Endothelial cell (in vitro differentiated cells): ENCODE measurements around the gene AUTS2. TPM values are rescaled to one million over a fixed set of nuclear protein-coding genes. Genes with fewer than 3 reads are reported as not detected.

ENCODE experiments used
- DNase-seq: peaks from one replicate; pipeline ENCODE4 v3.0.0; 2021; ENCODE audit warnings: low spot score
- H3K27ac Mint-ChIP-seq: one replicate; pipeline ENCODE4 v1.8.0; 2021; ENCODE audit warnings: mixed read lengths, inconsistent platforms; ENCODE audit not compliant: unreplicated experiment
- H3K27me3 Mint-ChIP-seq: one replicate; pipeline ENCODE4 v1.8.0; 2021; ENCODE audit warnings: mild to moderate bottlenecking, moderate library complexity, mixed read lengths, inconsistent platforms; ENCODE audit not compliant: unreplicated experiment
- H3K36me3 Mint-ChIP-seq: one replicate; pipeline ENCODE4 v1.8.0; 2021; ENCODE audit warnings: mild to moderate bottlenecking, low read depth, mixed read lengths, inconsistent platforms; ENCODE audit not compliant: unreplicated experiment
- H3K4me1 Mint-ChIP-seq: one replicate; pipeline ENCODE4 v1.8.0; 2021; ENCODE audit warnings: mild to moderate bottlenecking, mixed read lengths, inconsistent platforms; ENCODE audit not compliant: unreplicated experiment
- H3K4me3 Mint-ChIP-seq: one replicate; pipeline ENCODE4 v1.8.0; 2021; ENCODE audit warnings: mild to moderate bottlenecking, mixed read lengths, inconsistent platforms; ENCODE audit not compliant: unreplicated experiment
- H3K9me3 Mint-ChIP-seq: one replicate; pipeline ENCODE4 v1.8.0; 2021; ENCODE audit warnings: mixed read lengths, inconsistent platforms; ENCODE audit not compliant: unreplicated experiment
- CTCF ChIP-seq: fragments of 200-600 bp; sonication (generic); IDR thresholded peaks from one replicate; pipeline ENCODE4 v1.5.0; 2021; ENCODE audit warnings: antibody characterized with exemption; ENCODE audit not compliant: unreplicated experiment
- total RNA-seq: library from RNA; stranded (reverse); fragmentation: NEBNext Ultra II Directional; extraction: Animal tissue kit (Norgen Biotek cat#: 25700); gene quantifications from one replicate; pipeline ENCODE4 v1.2.1, GENCODE V29; 2021; ENCODE audit not compliant: unreplicated experiment

The AUTS2 gene
- total RNA-seq, 1 donor from 2014 or later = 103 TPM

- Mint-ChIP-seq H3K9me3 (no peaks in the 10 kb centered on the region), H3K36me3 (peaks cover 7% of the 10 kb centered on the region), H3K27me3 (peaks cover 7% of the 10 kb centered on the region), H3K4me3 (no peak overlapping the region), H3K4me1 (peaks cover 7% of the 10 kb centered on the region), H3K27ac (no peak overlapping the region)
- TF ChIP-seq CTCF = no peak
- DNase-seq = no peak
These were observed 818.8 kb downstream of the AUTS2 start for GRCh38 chr7:70416986-70417655.

GRCh38 chr7:70419526-70420380, 821.5 kb downstream of the AUTS2 start:
- Mint-ChIP-seq H3K27me3 (peaks cover 7% of the 10 kb centered on the region), H3K4me1 (peaks cover 7% of the 10 kb centered on the region), H3K9me3 (no peaks in the 10 kb centered on the region), H3K36me3 (peaks cover 3% of the 10 kb centered on the region), H3K4me3 (no peak overlapping the region), H3K27ac (no peak overlapping the region)
- DNase-seq = no peak
- no peak for TF ChIP-seq CTCF

- no peak for TF ChIP-seq CTCF
- H3K9me3 Mint-ChIP-seq = no peaks in the 10 kb centered on the region
- no peak overlapping the region for H3K4me3 Mint-ChIP-seq
- H3K36me3 Mint-ChIP-seq = peaks cover 3% of the 10 kb centered on the region
- peaks cover 7% of the 10 kb centered on the region for H3K27me3 Mint-ChIP-seq
- H3K4me1 Mint-ChIP-seq = peaks cover 9% of the 10 kb centered on the region
- H3K27ac Mint-ChIP-seq = no peak overlapping the region
- DNase-seq = no peak
These were observed 822.0 kb downstream of the AUTS2 start for GRCh38 chr7:70420381-70420662.

GRCh38 chr7:70421319-70421718, 823.0 kb downstream of the AUTS2 start:
- peaks cover 3% of the 10 kb centered on the region for H3K27me3 Mint-ChIP-seq
- H3K27ac Mint-ChIP-seq = no peak overlapping the region
- TF ChIP-seq CTCF = no peak
- no peaks in the 10 kb centered on the region for H3K36me3 Mint-ChIP-seq
- no peak for DNase-seq
- H3K9me3 Mint-ChIP-seq = no peaks in the 10 kb centered on the region
- no peak overlapping the region for H3K4me3 Mint-ChIP-seq
- peaks cover 7% of the 10 kb centered on the region for H3K4me1 Mint-ChIP-seq
